CD4-positive, alpha-beta T cell (primary cell): Measurements from ENCODE around the gene ADAM22. TPM values are rescaled to one million over a fixed set of nuclear protein-coding genes. Genes with fewer than 3 reads are reported as not detected.
"Not testable (repeated sequence)": the region's sequence is repeated elsewhere in the genome, so short reads cannot be mapped to it uniquely, and the experiment has no call there.

Experiments used
- ATAC-seq: fragments of 200-7000 bp; cut with Tn5 transposase; one replicate; pipeline ENCODE4 v1.10.0; 2022; ENCODE audit warnings: mild to moderate bottlenecking; ENCODE audit not compliant: poor library complexity
- CTCF ChIA-PET: fragments of 350-600 bp; sonication (Branson Sonifier 250); formaldehyde crosslinking; loops from one replicate; lab custom pipeline; 2021; ENCODE audit warnings: antibody characterized with exemption, inconsistent platforms; lab: Charles Lee
- POLR2A ChIA-PET: fragments of 350-600 bp; sonication (Branson Sonifier 250); formaldehyde crosslinking; loops from one replicate; lab custom pipeline; 2021; ENCODE audit warnings: antibody characterized with exemption, inconsistent platforms; lab: Charles Lee
- DNase-seq, 14 experiments: peaks; one replicate each; pipeline ENCODE4 v3.0.0-alpha.2; 2013 to 2020; ENCODE audit warnings: mixed read lengths in 2 of 14
- H3K27ac ChIP-seq, 2 donors: one replicate each; pipeline versions ENCODE4 v1.5.1 to v1.7.0; 2013; ENCODE audit warnings: low read length in 2 of 2, low read depth in 1 of 2, mild to moderate bottlenecking in 1 of 2
- H3K27me3 ChIP-seq, 2 experiments: 1 replicate in 1 of 2; 2 replicates in 1 of 2; pipeline versions ENCODE4 v1.6.1 to v1.7.0; 2013; ENCODE audit warnings: low read length in 2 of 2, control low read depth in 1 of 2, mild to moderate bottlenecking in 1 of 2, moderate library complexity in 1 of 2; ENCODE audit not compliant: insufficient read depth in 2 of 2, control insufficient read depth in 1 of 2
- H3K36me3 ChIP-seq: one replicate; pipeline ENCODE4 v1.6.1; 2013; ENCODE audit warnings: low read length, control low read depth; ENCODE audit not compliant: insufficient read depth
- H3K4me1 ChIP-seq: one replicate; pipeline ENCODE4 v1.6.1; 2013; ENCODE audit warnings: low read length, control low read depth; ENCODE audit not compliant: insufficient read depth
- H3K4me3 ChIP-seq: one replicate; pipeline ENCODE4 v1.5.1; 2013; ENCODE audit warnings: mild to moderate bottlenecking, low read length, moderate library complexity
- H3K9me3 ChIP-seq, 2 experiments: 1 replicate in 1 of 2; 2 replicates in 1 of 2; pipeline versions ENCODE4 v1.6.1 to v1.7.0; 2013; ENCODE audit warnings: low read length in 2 of 2, mild to moderate bottlenecking in 2 of 2, control low read depth in 1 of 2, moderate library complexity in 1 of 2; ENCODE audit not compliant: control insufficient read depth in 1 of 2, insufficient read depth in 1 of 2
- H3K27ac Mint-ChIP-seq: one replicate; pipeline ENCODE4 v1.8.0; 2020; ENCODE audit warnings: mixed read lengths
- H3K27me3 Mint-ChIP-seq: one replicate; pipeline ENCODE4 v1.8.0; 2021; ENCODE audit warnings: mixed read lengths
- H3K36me3 Mint-ChIP-seq: one replicate; pipeline ENCODE4 v1.8.0; 2021; ENCODE audit warnings: low read depth, mixed read lengths
- H3K4me1 Mint-ChIP-seq: one replicate; pipeline ENCODE4 v1.8.0; 2021; ENCODE audit warnings: low read depth, mixed read lengths
- H3K4me3 Mint-ChIP-seq: one replicate; pipeline ENCODE4 v1.8.0; 2020; ENCODE audit warnings: mild to moderate bottlenecking, mixed read lengths
- H3K9me3 Mint-ChIP-seq: one replicate; pipeline ENCODE4 v1.8.0; 2020; ENCODE audit warnings: mixed read lengths
- intact Hi-C, 2 experiments: fragments of 100-400 bp; cut with DNase I in 1 of 2; cut with micrococcal nuclease in 1 of 2; formaldehyde crosslinking; loops; one replicate each; pipeline versions ENCODE4 v1.15.1 to v1.9.0; 2023 to 2025; cut with DNase I, micrococcal nuclease
- total RNA-seq, 174 experiments: library from RNA in 2 of 174; stranded (reverse) in 2 of 174; gene quantifications; one replicate each; pipeline ENCODE4 v1.2.3 and lab custom pipeline; 2021 to 2026
- TF ChIP-seq, protein P1 (sequence below): fragments of 200-600 bp; IDR thresholded peaks from one replicate; pipeline ENCODE4 v1.8.0; 2022; ENCODE audit warnings: antibody characterized with exemption, mild to moderate bottlenecking

ADAM22 gene
- total RNA-seq, 2 experiments from 2014 or later = 0.60 to 0.64 TPM

DNA sequence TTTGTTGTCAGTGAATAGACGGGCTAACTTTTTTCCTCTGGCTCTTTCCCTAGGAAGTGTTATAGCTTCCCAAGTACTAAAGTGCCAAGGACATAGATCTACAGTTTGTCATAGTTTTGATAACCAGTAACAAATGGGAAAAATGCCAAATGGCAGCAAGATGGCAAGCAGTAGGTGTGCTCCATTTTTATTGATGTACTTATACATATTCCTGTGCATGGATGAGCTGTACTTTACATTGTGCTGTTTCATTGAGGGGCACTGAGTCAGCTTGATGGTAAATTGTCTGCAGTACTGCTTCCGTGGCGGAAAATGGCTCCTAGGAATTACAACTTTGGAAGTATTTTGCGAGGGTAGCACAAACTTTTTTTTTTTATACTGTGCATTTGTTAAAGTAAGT lies 7.1 kb downstream of the ADAM22 start:
- DNase-seq = no peak
- no peaks in the 10 kb centered on the region for H3K36me3 ChIP-seq
- ATAC-seq = no peak
- no peak overlapping the region for H3K27ac ChIP-seq
- ChIA-PET POLR2A (no interaction called here), CTCF (no interaction called here)
- TF ChIP-seq, protein P1, sequence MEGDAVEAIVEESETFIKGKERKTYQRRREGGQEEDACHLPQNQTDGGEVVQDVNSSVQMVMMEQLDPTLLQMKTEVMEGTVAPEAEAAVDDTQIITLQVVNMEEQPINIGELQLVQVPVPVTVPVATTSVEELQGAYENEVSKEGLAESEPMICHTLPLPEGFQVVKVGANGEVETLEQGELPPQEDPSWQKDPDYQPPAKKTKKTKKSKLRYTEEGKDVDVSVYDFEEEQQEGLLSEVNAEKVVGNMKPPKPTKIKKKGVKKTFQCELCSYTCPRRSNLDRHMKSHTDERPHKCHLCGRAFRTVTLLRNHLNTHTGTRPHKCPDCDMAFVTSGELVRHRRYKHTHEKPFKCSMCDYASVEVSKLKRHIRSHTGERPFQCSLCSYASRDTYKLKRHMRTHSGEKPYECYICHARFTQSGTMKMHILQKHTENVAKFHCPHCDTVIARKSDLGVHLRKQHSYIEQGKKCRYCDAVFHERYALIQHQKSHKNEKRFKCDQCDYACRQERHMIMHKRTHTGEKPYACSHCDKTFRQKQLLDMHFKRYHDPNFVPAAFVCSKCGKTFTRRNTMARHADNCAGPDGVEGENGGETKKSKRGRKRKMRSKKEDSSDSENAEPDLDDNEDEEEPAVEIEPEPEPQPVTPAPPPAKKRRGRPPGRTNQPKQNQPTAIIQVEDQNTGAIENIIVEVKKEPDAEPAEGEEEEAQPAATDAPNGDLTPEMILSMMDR = no peak
- Mint-ChIP-seq H3K27me3 (peaks cover 9% of the 10 kb centered on the region), H3K4me3 (no peak overlapping the region), H3K27ac (no peak overlapping the region), H3K36me3 (no peaks in the 10 kb centered on the region), H3K9me3 (no peaks in the 10 kb centered on the region), H3K4me1 (no peaks in the 10 kb centered on the region)
- no peaks in the 10 kb centered on the region for H3K4me1 ChIP-seq
- H3K9me3 ChIP-seq = no peaks in the 10 kb centered on the region
- intact Hi-C loops = no loop called here
- no peak overlapping the region for H3K4me3 ChIP-seq
- H3K27me3 ChIP-seq = no peaks in the 10 kb centered on the region

DNA sequence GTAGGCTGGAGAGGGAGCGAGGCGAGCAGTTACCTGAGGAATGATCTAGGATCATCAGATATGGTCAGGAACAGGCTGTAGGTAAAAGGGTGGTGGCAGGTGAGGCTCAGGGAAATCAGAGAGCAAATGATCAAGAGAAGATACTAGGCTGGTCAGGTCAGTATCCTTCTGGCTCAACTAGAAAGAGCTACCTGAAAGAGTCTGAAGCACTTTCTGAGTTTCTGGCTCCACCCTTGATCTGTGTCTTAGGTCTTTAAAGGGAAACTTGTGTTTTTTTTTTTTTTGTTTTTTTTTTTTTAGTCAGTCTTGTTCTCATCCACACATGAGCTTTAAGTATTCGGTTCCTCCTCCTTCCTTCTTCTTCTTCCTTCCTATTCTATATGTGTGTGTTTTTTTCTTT lies 10.5 kb downstream of the ADAM22 start:
- TF ChIP-seq, protein P1 = no peak
- no peak overlapping the region for H3K27ac ChIP-seq
- no peaks in the 10 kb centered on the region for H3K36me3 ChIP-seq
- Mint-ChIP-seq H3K36me3 (no peaks in the 10 kb centered on the region), H3K4me1 (no peaks in the 10 kb centered on the region), H3K27me3 (no peaks in the 10 kb centered on the region), H3K27ac (no peak overlapping the region), H3K4me3 (no peak overlapping the region), H3K9me3 (peaks cover 2% of the 10 kb centered on the region)
- POLR2A ChIA-PET = interaction anchor here (1.0 kb wide), 1 partner anchor 10 kb away, joined by 3 read pairs; the partner anchor contains the start of gene ADAM22
- intact Hi-C loops = no loop called here
- no peaks in the 10 kb centered on the region for H3K9me3 ChIP-seq
- H3K4me3 ChIP-seq = no peak overlapping the region
- CTCF ChIA-PET = no interaction called here
- no peak for ATAC-seq
- DNase-seq = no peak
- no peaks in the 10 kb centered on the region for H3K27me3 ChIP-seq
- H3K4me1 ChIP-seq = no peaks in the 10 kb centered on the region

DNA sequence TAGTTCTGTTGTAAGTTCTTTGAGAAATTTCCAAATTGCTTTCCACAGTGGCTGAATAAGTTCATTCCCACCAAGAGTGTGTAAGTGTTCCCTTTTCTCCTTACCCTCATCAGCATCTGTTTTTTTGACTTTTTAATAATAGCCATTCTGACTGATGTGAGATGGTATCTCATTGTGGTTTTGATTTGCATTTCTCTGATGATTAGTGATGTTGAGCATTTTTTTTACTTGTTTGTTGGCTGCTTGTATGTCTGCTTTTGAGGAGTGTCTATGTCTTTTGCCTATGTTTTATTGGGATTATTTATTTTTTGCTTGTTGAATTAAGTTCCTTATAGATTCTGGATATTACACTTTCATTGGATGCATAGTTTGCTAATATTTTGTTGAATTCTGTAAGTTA lies 11.9 kb downstream of the ADAM22 start:
- POLR2A ChIA-PET, H3K27me3 Mint-ChIP-seq, ATAC-seq: not testable (repeated sequence)

DNA sequence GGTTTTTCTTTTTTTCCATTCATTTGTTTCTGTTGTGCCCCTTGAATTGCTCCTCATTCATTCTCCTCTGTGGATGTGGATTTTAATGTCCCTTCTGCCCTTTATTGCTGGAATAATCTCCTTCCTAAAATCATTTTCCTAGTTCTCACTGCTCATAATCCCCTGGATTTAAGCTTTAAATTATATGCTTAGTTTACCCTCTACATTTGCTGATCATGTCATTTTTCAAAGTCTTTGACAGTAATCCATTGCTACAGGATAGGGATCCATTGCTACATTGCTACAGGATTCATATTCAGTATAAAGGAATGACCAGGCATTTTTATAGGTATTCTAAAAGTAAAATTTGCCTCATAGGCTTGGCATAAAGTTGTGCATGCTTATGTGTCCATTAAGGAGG lies 14.3 kb downstream of the ADAM22 start:
- Mint-ChIP-seq H3K27ac (no peak overlapping the region), H3K27me3 (no peaks in the 10 kb centered on the region), H3K4me3 (no peak overlapping the region), H3K4me1 (no peaks in the 10 kb centered on the region), H3K9me3 (peaks cover 2% of the 10 kb centered on the region), H3K36me3 (no peaks in the 10 kb centered on the region)
- no peak for ATAC-seq
- H3K36me3 ChIP-seq = no peaks in the 10 kb centered on the region
- TF ChIP-seq, protein P1 = no peak
- CTCF ChIA-PET = no interaction called here
- H3K9me3 ChIP-seq = no peaks in the 10 kb centered on the region
- no peak overlapping the region for H3K27ac ChIP-seq
- intact Hi-C loops = no loop called here
- no peaks in the 10 kb centered on the region for H3K4me1 ChIP-seq
- no peak for DNase-seq
- H3K4me3 ChIP-seq = no peak overlapping the region
- no peaks in the 10 kb centered on the region for H3K27me3 ChIP-seq
- POLR2A ChIA-PET = no interaction called here

More for the DNA sequence above, 11.9 kb downstream of the ADAM22 start:
- H3K27me3 ChIP-seq, H3K27ac Mint-ChIP-seq, H3K36me3 Mint-ChIP-seq, H3K4me3 Mint-ChIP-seq, H3K36me3 ChIP-seq, H3K9me3 ChIP-seq, H3K4me1 ChIP-seq, H3K4me1 Mint-ChIP-seq, intact Hi-C loops, DNase-seq, H3K27ac ChIP-seq, H3K9me3 Mint-ChIP-seq, CTCF ChIA-PET, H3K4me3 ChIP-seq: not testable (repeated sequence)
